Gastrocnemius medialis (tissue), 4 donors: ENCODE results near the gene ATP13A1. TPM values are rescaled to one million over a fixed set of nuclear protein-coding genes. Genes with fewer than 3 reads are reported as not detected.

Source experiments
- ATAC-seq, 2 donors: fragments of 150-250 bp; one replicate each; pipeline ENCODE4 v1.9.1; 2016
- DNase-seq, 2 donors: peaks; one replicate each; pipeline ENCODE4 v3.0.0-alpha.2; 2019
- H3K27ac ChIP-seq, 4 donors: fragments of 200-600 bp; sonication (generic); 1 replicate in 1 of 4; 2 replicates in 3 of 4; pipeline ENCODE4 v1.5.1; 2016 to 2018; ENCODE audit warnings: mild to moderate bottlenecking in 2 of 4, moderate library complexity in 1 of 4
- H3K27me3 ChIP-seq, 3 donors: fragments of 200-600 bp; sonication (generic) in 2 of 3; 1 replicate in 1 of 3; 2 replicates in 2 of 3; pipeline versions ENCODE4 v1.5.1 to v1.6.0; 2016 to 2019; ENCODE audit warnings: mild to moderate bottlenecking in 1 of 3, moderate library complexity in 1 of 3
- H3K36me3 ChIP-seq, 2 donors: fragments of 200-600 bp; sonication (generic) in 1 of 2; one replicate each; pipeline ENCODE4 v1.5.1; 2017 to 2018
- H3K4me1 ChIP-seq, 2 donors: fragments of 200-600 bp; sonication (generic) in 1 of 2; one replicate each; pipeline ENCODE4 v1.5.1; 2016 to 2017; ENCODE audit warnings: mild to moderate bottlenecking in 2 of 2
- H3K4me3 ChIP-seq, 4 donors: fragments of 200-600 bp; sonication (generic) in 3 of 4; 1 replicate in 1 of 4; 2 replicates in 3 of 4; pipeline ENCODE4 v1.5.1; 2016 to 2019; ENCODE audit warnings: mild to moderate bottlenecking in 2 of 4
- H3K9me3 ChIP-seq, 3 donors: fragments of 200-600 bp; sonication (generic) in 2 of 3; 1 replicate in 1 of 3; 2 replicates in 2 of 3; pipeline ENCODE4 v1.5.1; 2016 to 2019
- POLR2A ChIP-seq, 2 donors: fragments of 450-650 bp; IDR thresholded peaks; one replicate each; pipeline ENCODE4 v1.6.1; 2017; ENCODE audit warnings: antibody characterized with exemption in 2 of 2, mild to moderate bottlenecking in 2 of 2, moderate library complexity in 2 of 2
- in situ Hi-C, 4 donors: fragments of 200-750 bp; cut with MboI; loops; one replicate each; pipeline versions ENCODE4 v1.15.0 to v1.8.0; 2017; ENCODE audit warnings: low sequenced_read_pairs in 4 of 4
- intact Hi-C: fragments of 100-400 bp; cut with DNase I; formaldehyde crosslinking; loops from one replicate; pipeline ENCODE4 v1.15.1; 2023; ENCODE audit warnings: low total_unique reads
- total RNA-seq, 4 donors: library from RNA; depleted of rRNA; stranded (reverse); fragments of >200 nt; gene quantifications; one replicate each; pipeline versions ENCODE4 v1.1.0 to v1.2.3, GENCODE V29; 2016
- TF ChIP-seq, protein P1 (sequence below), 5 experiments: fragments of 450-650 bp in 3 of 5; fragments of 200-600 bp in 2 of 5; sonication (generic) in 2 of 5; IDR thresholded peaks in 4 of 5; conservative IDR thresholded peaks in 1 of 5; 1 replicate in 4 of 5; 2 replicates in 1 of 5; pipeline ENCODE4 v1.5.1; 2016 to 2019; ENCODE audit warnings: antibody characterized with exemption in 5 of 5, mild to moderate bottlenecking in 3 of 5, moderate library complexity in 3 of 5

Gene ATP13A1
- total RNA-seq, 4 donors from 2014 or later = 51.8 to 111 (median 82.8) TPM

DNA sequence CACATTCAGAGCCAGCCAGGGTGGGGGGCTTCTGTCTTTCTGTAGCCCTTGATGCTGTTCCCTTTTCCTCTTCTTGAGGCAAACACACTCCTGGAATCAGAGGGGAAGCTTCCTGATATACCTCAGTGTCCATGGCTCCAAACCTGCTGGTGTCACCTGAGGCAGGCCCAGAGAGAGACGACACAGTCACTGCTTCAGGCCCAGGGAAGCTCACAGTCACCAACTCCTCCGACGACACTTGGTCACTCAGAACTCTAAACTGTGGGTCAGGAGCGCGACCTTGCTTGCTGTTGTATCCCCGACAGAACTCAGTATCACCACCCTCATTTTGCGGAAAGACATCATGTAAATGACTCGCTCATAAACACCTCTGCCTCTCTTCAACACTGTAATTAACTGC is 1.1 kb downstream of the ATP13A1 start:
- intact Hi-C loops = loop anchor here (2.0 to 5.0 kb wide), 4 partner anchors 114 to 340 kb away; partner anchors contain the start of genes GATAD2A, MAU2, SUGP1 and ZNF506
- H3K9me3 ChIP-seq = no peaks in the 10 kb centered on the region
- peak overlapping the region in 2 of 4 donors; percentile 94 to 99 for H3K27ac ChIP-seq
- H3K27me3 ChIP-seq = no peaks in the 10 kb centered on the region
- H3K36me3 ChIP-seq = peaks cover 0 to 21% of the 10 kb centered on the region in 2 donors
- TF ChIP-seq, protein P1, sequence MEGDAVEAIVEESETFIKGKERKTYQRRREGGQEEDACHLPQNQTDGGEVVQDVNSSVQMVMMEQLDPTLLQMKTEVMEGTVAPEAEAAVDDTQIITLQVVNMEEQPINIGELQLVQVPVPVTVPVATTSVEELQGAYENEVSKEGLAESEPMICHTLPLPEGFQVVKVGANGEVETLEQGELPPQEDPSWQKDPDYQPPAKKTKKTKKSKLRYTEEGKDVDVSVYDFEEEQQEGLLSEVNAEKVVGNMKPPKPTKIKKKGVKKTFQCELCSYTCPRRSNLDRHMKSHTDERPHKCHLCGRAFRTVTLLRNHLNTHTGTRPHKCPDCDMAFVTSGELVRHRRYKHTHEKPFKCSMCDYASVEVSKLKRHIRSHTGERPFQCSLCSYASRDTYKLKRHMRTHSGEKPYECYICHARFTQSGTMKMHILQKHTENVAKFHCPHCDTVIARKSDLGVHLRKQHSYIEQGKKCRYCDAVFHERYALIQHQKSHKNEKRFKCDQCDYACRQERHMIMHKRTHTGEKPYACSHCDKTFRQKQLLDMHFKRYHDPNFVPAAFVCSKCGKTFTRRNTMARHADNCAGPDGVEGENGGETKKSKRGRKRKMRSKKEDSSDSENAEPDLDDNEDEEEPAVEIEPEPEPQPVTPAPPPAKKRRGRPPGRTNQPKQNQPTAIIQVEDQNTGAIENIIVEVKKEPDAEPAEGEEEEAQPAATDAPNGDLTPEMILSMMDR (IDR thresholded peaks at IDR 0.05 in 4 of 5, conservative IDR thresholded peaks at IDR 0.05 in 1 of 5) = no peak
- no peak for TF ChIP-seq POLR2A (IDR thresholded peaks at IDR 0.05)
- in situ Hi-C loops = loop anchor here in 1 of 4 donors (25.0 kb wide), 1 partner anchor 275 kb away; no protein-coding TSS in a partner anchor
- H3K4me3 ChIP-seq = peak overlapping the region; percentile 77 to 96 (median 94)
- ATAC-seq = no peak
- no peak for DNase-seq
- H3K4me1 ChIP-seq = peaks cover 10 to 21% of the 10 kb centered on the region in 2 donors

DNA sequence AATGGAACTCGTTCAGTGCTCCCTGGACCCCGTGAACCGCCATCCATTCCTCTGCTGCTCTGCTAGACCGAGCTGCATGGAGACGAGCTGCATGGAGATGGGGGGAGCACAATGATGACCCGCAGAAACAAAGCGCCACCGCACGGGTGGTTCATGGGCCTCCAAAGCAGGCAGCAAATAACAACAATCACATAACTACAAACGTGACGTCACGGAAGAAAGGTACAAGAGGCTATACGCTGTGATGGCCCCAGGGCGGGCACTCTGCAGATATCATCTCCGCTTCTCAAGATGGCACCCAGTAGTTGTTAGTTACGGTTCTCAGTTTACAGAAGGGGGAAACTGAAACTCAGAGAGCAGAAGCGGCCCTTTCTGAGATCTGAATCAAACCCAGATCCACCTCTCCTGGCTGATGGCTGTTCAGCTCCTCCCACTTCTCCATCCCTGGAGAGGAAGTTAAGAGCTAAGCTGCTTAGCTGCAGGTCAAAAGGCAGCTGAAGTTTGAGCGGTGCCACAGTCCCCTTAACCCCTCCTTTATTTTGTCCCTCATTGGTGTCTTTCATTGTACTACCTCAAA is 1.7 kb downstream of the ATP13A1 start:
- Histone ChIP-seq H3K4me1 (peaks cover 10 to 21% of the 10 kb centered on the region in 2 donors), H3K9me3 (no peaks in the 10 kb centered on the region), H3K4me3 (peak overlapping the region in 2 of 4 donors; percentile 94 to 96), H3K27me3 (no peaks in the 10 kb centered on the region), H3K27ac (no peak overlapping the region), H3K36me3 (peaks cover 0 to 27% of the 10 kb centered on the region in 2 donors)
- no peak for TF ChIP-seq POLR2A (IDR thresholded peaks at IDR 0.05)
- TF ChIP-seq, protein P1 (IDR thresholded peaks at IDR 0.05 in 4 of 5, conservative IDR thresholded peaks at IDR 0.05 in 1 of 5) = no peak
- ATAC-seq (no peak), DNase-seq (no peak)
- in situ Hi-C loops (loop anchor here in 1 of 4 donors (25.0 kb wide), 1 partner anchor 274 kb away; no protein-coding TSS in a partner anchor), intact Hi-C loops (loop anchor here (2.0 to 5.0 kb wide), 4 partner anchors 115 to 339 kb away; partner anchors contain the start of genes GATAD2A, MAU2, SUGP1 and ZNF506)

DNA sequence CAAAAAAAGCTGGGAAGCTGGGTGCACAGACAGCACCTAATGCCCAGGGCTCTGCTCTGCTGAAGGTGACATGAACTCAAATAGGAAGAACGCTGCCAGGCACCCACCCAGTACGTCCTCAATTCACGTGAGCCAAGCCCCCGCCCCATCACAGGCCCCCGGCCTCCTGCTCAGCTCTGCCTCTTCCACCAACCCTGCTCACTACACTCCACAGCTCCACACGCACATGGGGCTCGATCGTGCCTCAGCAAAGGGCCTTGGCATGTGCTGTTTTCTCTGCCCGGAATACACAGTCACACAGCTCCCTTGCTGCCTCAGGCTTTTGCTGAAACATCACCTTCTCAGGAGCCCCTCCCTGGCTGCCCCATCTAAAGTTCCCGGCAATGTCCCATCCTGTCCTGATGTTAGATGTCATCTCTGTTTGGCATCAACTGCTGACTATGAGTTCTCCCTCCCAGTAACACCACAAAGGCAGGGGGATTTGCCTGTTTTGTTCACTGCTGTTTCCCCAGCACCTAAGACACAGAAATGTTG is 2.3 kb downstream of the ATP13A1 start:
- no peaks in the 10 kb centered on the region for H3K9me3 ChIP-seq
- H3K27me3 ChIP-seq = no peaks in the 10 kb centered on the region
- TF ChIP-seq, protein P1 (IDR thresholded peaks at IDR 0.05 in 4 of 5, conservative IDR thresholded peaks at IDR 0.05 in 1 of 5) = no peak
- no peak for TF ChIP-seq POLR2A (IDR thresholded peaks at IDR 0.05)
- H3K36me3 ChIP-seq = peaks cover 0 to 33% of the 10 kb centered on the region in 2 donors
- peaks cover 10 to 21% of the 10 kb centered on the region in 2 donors for H3K4me1 ChIP-seq
- intact Hi-C loops (loop anchor here (5.0 kb wide), 3 partner anchors 161 to 339 kb away; partner anchors contain the start of genes GATAD2A, MAU2, SUGP1 and ZNF506), in situ Hi-C loops (loop anchor here in 1 of 4 donors (25.0 kb wide), 1 partner anchor 274 kb away; no protein-coding TSS in a partner anchor)
- no peak overlapping the region for H3K4me3 ChIP-seq
- DNase-seq = no peak
- no peak overlapping the region for H3K27ac ChIP-seq
- no peak for ATAC-seq

DNA sequence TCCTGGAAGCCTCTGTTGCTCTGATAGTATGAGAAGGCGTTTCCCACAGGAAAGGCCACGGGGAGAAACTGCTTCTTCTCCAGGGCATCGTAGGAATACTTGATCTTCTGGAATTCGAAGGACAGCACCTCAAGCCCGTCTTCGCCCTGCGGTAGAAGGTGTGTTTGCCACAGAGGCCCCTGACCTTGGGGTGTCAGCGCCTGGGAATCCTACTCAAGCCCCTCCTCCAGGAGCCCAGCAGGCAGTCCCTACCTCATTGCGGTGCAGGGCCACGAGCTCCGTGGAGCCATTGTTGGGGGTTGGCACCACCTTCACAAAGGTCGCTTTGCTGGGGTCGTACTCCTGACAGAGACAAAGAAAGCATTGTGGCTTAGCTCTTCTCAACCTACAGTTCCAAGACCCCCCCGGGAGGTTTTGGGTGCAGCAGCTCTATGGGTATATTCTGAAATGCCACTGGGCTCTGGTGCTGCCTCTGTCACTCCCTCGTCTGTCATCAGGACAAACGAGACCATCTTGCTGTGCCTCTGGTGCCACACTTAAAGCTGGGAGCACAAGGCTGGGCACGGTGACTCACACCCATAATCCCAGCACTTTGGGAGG is 3.7 kb downstream of the ATP13A1 start:
- no peak for DNase-seq
- H3K4me3 ChIP-seq = no peak overlapping the region
- H3K27me3 ChIP-seq = no peaks in the 10 kb centered on the region
- H3K36me3 ChIP-seq = peaks cover 2 to 47% of the 10 kb centered on the region in 2 donors
- intact Hi-C loops (loop anchor here (5.0 kb wide), 3 partner anchors 163 to 337 kb away; partner anchors contain the start of genes GATAD2A, MAU2, SUGP1 and ZNF506), in situ Hi-C loops (loop anchor here in 1 of 4 donors (25.0 kb wide), 1 partner anchor 272 kb away; no protein-coding TSS in a partner anchor)
- peaks cover 10 to 21% of the 10 kb centered on the region in 2 donors for H3K4me1 ChIP-seq
- no peak for ATAC-seq
- TF ChIP-seq, protein P1 (IDR thresholded peaks at IDR 0.05 in 4 of 5, conservative IDR thresholded peaks at IDR 0.05 in 1 of 5) = no peak
- TF ChIP-seq POLR2A (IDR thresholded peaks at IDR 0.05) = no peak
- no peaks in the 10 kb centered on the region for H3K9me3 ChIP-seq
- H3K27ac ChIP-seq = no peak overlapping the region
